ENCODE results near the gene MICAL3.
"Not testable (repeated sequence)": the region's sequence is repeated elsewhere in the genome, so short reads cannot be mapped to it uniquely, and the experiment has no call there.

Gene MICAL3

GRCh38 chr22:17997456-17997855 is 26.9 kb downstream of the MICAL3 start:
- DNase-seq (ENCODE audit: low spot score), result no peak

GRCh38 chr22:17995256-17995655 is 29.1 kb downstream of the MICAL3 start:
- DNase-seq (ENCODE audit: low spot score), result not testable (repeated sequence)

- DNase-seq (ENCODE audit: low spot score), result no peak
Measured at GRCh38 chr22:17994424-17995108, 29.8 kb downstream of the MICAL3 start.

GRCh38 chr22:17992976-17993375 is 31.4 kb downstream of the MICAL3 start:
- not testable (repeated sequence) for DNase-seq (ENCODE audit: low spot score)

DNA sequence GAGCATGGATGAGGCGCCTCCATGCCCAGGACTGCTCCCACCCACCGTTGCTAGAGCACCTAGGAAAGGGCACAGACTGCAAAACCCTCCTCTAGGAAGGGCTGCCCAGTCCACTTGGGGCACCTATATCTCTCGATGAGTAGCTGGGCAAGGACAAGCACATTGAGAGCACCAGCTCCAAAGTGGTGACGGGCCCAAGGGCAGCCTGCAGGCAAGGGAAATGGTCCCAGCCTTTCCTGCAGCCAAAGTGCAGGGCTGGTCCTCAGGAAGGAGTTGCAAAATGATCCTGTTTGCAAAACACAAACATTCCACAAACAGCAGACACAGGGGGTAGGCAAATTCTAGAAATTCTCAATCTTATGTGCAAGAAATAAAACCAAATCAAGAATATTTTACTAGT is 32.4 kb downstream of the MICAL3 start:
- not testable (repeated sequence) for DNase-seq (ENCODE audit: low spot score)

DNA sequence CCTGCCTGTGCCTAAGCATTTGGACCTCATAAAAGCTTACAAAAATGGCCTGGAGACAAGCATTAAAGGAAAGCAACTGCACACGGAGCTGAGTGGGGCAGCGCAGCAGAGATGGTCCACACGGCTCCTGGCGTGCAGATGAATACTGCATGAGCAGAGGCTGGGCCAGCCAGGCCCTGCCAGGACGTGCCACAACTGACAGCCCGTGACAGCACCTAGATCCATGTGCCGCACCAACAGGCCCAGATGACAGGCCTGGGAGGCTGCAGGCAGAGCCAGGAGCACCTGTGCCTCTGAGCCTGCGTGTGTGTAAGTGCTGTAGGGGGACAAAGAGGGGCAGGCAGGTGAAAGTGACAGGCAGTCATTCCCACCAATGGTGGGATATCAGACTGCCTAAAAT is 33.4 kb downstream of the MICAL3 start:
- DNase-seq (ENCODE audit: low spot score), result no peak

- DNase-seq (ENCODE audit: low spot score), result no peak
Measured at GRCh38 chr22:17990147-17990546, 34.2 kb downstream of the MICAL3 start.

DNA sequence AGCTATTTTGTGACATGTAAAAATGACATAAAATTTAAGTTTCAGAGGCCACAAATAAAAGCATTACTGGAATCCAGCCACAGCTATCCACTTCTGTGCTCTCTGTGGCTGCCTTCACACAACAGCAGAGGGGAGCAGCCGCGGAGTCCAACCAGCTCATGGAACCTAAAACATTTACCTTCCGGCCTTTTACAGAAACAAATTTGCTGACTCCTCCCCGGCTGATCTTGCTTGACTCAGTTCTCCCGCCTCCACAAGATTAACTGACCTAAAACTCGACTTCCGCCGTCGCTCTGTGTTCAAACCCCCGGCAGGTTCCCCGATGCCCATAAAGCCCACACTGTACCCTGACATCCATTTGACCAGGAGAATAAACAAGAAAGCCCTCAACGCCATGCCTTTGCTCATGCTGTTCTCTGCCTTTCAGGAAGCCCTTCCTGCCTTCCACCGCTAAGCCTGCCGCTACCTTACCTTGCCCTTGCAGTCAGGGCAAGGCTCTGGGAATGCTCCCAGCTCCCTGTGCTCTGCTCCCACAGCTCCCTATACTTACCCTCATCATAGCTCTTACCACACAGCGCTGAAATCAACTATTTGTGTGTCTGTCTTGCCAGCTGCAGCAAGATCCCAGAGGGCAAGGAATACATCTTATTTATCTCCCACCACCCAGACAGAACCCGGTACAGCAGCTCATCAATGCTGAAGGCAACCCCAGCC is 35.4 kb downstream of the MICAL3 start:
- DNase-seq (ENCODE audit: low spot score), result no peak

DNA sequence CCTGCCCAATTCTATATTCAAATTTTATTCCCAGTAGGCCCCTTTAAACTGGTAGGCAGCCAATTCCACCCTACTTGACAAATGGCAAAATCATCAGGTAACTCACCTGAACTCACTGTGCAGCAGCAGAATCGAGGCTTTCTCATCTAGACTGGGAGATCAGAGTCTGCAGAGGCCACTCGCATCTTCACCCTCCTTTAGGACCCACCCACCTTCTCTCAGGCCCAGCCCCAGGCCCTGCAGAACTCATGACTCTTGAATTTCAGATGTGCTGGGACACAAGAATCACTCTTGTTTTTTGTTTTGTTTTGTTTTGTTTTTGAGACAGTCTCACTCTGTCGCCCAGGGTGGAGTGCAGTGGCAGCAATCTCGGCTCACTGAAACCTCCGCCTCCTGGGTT is 38.8 kb downstream of the MICAL3 start:
- no peak for DNase-seq (ENCODE audit: low spot score)

DNA sequence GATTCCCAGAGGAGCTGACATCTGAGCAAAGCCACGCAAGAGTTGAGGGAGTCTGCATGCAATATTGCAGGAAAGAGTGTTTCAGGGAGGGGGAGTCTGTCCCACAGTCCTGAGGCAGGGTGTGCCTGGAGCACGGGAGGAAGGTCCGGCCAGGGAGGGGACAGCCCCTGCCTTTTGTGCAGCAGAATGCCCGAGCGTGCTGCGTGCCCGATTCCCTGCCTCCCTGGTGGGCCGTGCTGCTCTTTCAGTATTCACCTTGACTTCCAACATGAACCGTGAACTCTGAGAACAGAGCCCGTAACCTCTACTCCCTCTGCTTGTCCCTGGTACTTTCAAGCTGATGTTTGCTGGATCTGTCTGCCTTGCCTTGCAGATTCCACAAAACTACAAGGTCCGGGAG is 39.3 kb downstream of the MICAL3 start:
- not testable (repeated sequence) for DNase-seq (ENCODE audit: low spot score)

- DNase-seq (ENCODE audit: low spot score), result no peak
Measured at GRCh38 chr22:17984114-17984513, 40.2 kb downstream of the MICAL3 start.

GRCh38 chr22:17982572-17983141 is 41.7 kb downstream of the MICAL3 start:
- no peak for DNase-seq (ENCODE audit: low spot score)

DNA sequence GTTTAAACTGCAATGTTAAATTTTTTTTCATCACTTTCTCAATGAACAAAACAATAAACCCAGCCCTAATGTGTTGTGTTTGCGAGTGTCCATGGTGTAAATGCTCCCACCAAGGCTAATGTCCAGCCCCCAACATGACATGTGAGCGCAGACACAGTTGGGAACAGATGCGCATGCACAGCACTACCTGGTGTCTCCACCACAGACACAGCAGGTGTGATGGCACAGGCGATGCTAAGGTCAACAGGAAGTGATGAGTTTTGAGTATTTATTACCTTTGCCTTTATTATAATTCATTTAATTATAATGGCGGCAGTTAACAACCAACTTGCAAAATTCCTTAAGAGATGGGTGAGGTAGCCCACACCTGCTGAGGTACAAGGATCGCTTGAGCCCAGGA is 42.9 kb downstream of the MICAL3 start:
- no peak for DNase-seq (ENCODE audit: low spot score)

DNA sequence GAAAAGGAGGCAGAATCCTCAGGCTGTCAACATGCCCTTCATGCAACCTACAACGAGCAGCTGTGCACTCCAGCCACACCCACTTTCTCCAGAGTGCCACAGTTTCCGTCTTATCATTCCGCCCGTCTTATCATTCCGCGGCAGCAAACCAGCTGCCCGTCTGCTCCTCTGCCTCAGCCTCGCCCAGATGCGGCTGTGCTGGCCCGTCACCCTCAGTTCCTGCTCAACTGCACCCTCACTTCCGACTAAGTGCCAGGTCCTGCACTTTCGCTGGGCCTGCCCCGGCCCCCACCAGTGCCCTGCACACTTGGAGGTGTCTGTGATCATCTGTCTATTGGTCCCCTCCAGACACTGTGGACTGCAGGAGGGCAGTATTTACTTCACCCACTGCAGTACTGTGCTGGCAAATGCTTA is 43.7 kb downstream of the MICAL3 start:
- peak; percentile 39 for DNase-seq (ENCODE audit: low spot score)

- no peak for DNase-seq (ENCODE audit: low spot score)
Measured at GRCh38 chr22:17980015-17980590, 44.3 kb downstream of the MICAL3 start.

- no peak for DNase-seq (ENCODE audit: low spot score)
Measured at GRCh38 chr22:17978027-17978426, 46.3 kb downstream of the MICAL3 start.

DNA sequence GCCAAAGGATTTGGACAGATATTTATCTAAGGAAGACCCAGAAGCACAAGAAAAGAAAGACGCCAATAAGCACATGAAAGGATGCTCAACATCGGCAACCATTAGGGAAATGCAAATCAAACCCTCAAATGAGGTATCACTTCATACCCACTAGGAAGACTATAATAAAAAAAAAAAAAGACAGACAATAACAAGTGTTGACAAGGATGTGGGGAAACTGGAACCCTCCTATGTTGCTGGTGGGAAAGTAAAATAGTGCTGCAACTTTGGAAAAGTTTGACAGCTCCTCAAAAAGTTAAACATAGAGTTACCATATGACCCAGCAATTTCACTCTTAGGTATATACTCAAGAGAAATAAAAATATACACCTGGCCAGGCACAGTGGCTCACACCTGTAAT is 47.0 kb downstream of the MICAL3 start:
- DNase-seq (ENCODE audit: low spot score), result no peak

DNA sequence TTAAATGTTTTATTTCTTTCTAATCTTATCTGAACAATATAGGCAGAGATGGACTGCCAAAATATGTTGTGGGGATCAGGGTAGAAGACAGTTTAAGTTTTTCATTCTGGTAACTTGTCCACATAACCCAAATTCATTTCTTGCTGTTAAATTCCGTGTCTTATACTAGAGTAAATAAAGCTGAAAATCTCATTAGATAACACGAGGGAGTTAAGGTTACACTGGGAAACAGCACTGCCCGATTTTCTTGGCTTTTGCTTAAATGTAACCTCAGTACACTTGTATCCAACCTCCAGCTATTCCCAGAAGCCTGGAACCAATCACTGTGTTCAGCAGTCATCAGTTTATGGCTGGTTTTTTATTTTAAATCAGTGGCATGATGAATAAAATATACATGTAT is 48.2 kb downstream of the MICAL3 start:
- DNase-seq (ENCODE audit: low spot score), result no peak

DNA sequence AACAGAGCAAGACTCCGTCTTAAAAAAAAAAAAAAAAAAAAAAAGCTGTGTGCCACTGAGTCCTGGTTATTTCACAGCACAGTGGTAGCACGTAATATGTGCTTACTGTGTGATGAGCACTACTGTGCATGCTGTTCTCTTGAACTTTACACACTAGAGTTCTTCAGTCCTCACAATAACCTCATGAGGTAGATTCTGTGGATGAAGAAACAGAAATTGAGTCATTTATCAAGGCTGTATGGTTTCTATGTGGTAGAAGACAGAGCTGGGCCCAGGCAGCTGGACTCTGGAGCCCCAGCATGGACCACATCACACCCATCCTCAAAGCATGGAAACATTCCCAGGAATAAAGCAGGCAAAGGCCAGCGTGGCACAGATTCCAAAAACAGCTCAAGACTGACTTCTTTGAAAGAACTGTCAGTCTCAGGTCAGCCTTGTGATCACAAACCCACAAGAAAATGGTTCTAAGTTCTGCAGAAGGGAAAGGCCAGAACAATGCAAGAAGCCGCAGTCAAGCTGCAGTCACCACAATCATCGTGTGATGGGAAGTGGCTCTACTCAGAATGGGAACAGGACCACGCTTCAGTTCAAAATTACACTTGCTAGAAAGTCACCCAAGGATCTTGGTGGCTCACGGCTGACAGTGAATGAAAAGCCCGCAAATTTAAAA is 49.5 kb downstream of the MICAL3 start:
- DNase-seq (ENCODE audit: low spot score), result no peak

- DNase-seq (ENCODE audit: low spot score), result no peak
Measured at GRCh38 chr22:17974087-17974486, 50.3 kb downstream of the MICAL3 start.

- no peak for DNase-seq (ENCODE audit: low spot score)
Measured at GRCh38 chr22:17973217-17973616, 51.1 kb downstream of the MICAL3 start.

GRCh38 chr22:17972385-17973191 is 51.8 kb downstream of the MICAL3 start:
- DNase-seq (ENCODE audit: low spot score), result peak; percentile 72
